Neural cell (in vitro differentiated cells): Measurements from ENCODE around the gene IGFBPL1. TPM values are rescaled to one million over a fixed set of nuclear protein-coding genes. Genes with fewer than 3 reads are reported as not detected.

ENCODE experiments used
- H2AFZ ChIP-seq: fragments of 200-600, 300-800 bp; sonication (generic), shearing (Covaris generic); 2 replicates; pipeline ENCODE4 v1.6.0; 2014; ENCODE audit warnings: low read depth, mild to moderate bottlenecking, antibody characterized with exemption, low read length, moderate library complexity
- H3F3A ChIP-seq: fragments of 200-600 bp; shearing (Covaris generic); 2 replicates; pipeline ENCODE4 v1.6.1; 2016; ENCODE audit warnings: mild to moderate bottlenecking, moderate library complexity, mixed read lengths, antibody characterized with exemption, low read length; ENCODE audit not compliant: insufficient read depth, poor library complexity, severe bottlenecking
- H3K27ac ChIP-seq: fragments of 200-600, 300-800 bp; sonication (generic), shearing (Covaris generic); 2 replicates; pipeline ENCODE4 v1.5.1; 2014; ENCODE audit warnings: mild to moderate bottlenecking, low read length, moderate library complexity
- H3K27me3 ChIP-seq: fragments of 300-800, 200-600 bp; sonication (generic), shearing (Covaris generic); 2 replicates; pipeline ENCODE4 v1.6.0; 2014; ENCODE audit warnings: mild to moderate bottlenecking, low read depth, low read length, moderate library complexity; ENCODE audit not compliant: insufficient read depth
- H3K36me3 ChIP-seq: fragments of 300-800, 200-600 bp; sonication (generic), shearing (Covaris generic); 2 replicates; pipeline ENCODE4 v1.5.1; 2014; ENCODE audit warnings: mild to moderate bottlenecking, antibody characterized with exemption, low read length, moderate library complexity; ENCODE audit not compliant: insufficient read depth
- H3K4me2 ChIP-seq: fragments of 300-800, 200-600 bp; sonication (generic), shearing (Covaris generic); 2 replicates; pipeline ENCODE4 v1.6.0; 2014; ENCODE audit warnings: mild to moderate bottlenecking, low read length
- H3K4me3 ChIP-seq: fragments of 300-800, 200-600 bp; sonication (generic), shearing (Covaris generic); 2 replicates; pipeline ENCODE4 v1.5.1; 2014; ENCODE audit warnings: mild to moderate bottlenecking, low read length, moderate library complexity
- H3K79me2 ChIP-seq: fragments of 200-600 bp; shearing (Covaris generic); replicated peaks from 2 replicates; pipeline ENCODE4 v1.6.0; 2014; ENCODE audit warnings: mild to moderate bottlenecking, low read length, moderate library complexity; ENCODE audit not compliant: insufficient read depth
- H3K9ac ChIP-seq: fragments of 300-800, 200-600 bp; sonication (generic), shearing (Covaris generic); 2 replicates; pipeline ENCODE4 v1.6.1; 2016; ENCODE audit warnings: mild to moderate bottlenecking, low read length, mixed read lengths
- H3K9me2 ChIP-seq: fragments of 200-600 bp; shearing (Covaris generic); 2 replicates; pipeline ENCODE4 v1.6.1; 2016; ENCODE audit warnings: mild to moderate bottlenecking, low read length, mixed read lengths; ENCODE audit not compliant: insufficient read depth
- H3K9me3 ChIP-seq: fragments of 200-600, 300-800 bp; sonication (generic), shearing (Covaris generic); 2 replicates; pipeline ENCODE4 v1.6.1; 2016; ENCODE audit warnings: mild to moderate bottlenecking, mixed run types, low read length, moderate library complexity, mixed read lengths
- H4K20me1 ChIP-seq: fragments of 200-600 bp; shearing (Covaris generic); 2 replicates; pipeline ENCODE4 v1.6.1; 2016; ENCODE audit warnings: mild to moderate bottlenecking, mixed run types; ENCODE audit not compliant: insufficient read depth
- CTCF ChIP-seq: fragments of 450-650 bp; IDR thresholded peaks from 2 replicates; pipeline ENCODE4 v1.5.1; 2014; ENCODE audit warnings: antibody characterized with exemption, mild to moderate bottlenecking, moderate library complexity; ENCODE audit not compliant: poor library complexity, severe bottlenecking
- EP300 ChIP-seq: fragments of 450-650 bp; conservative IDR thresholded peaks from 2 replicates; pipeline ENCODE4 v1.6.1; 2014; ENCODE audit warnings: antibody characterized with exemption, mild to moderate bottlenecking, moderate library complexity; ENCODE audit not compliant: poor library complexity, severe bottlenecking
- EZH2 ChIP-seq: fragments of 200-600, 300-800 bp; shearing (Covaris generic), sonication (generic); IDR thresholded peaks from 2 replicates; pipeline ENCODE4 v1.6.1; 2014; ENCODE audit warnings: antibody characterized with exemption, low read length, borderline replicate concordance, mild to moderate bottlenecking; ENCODE audit not compliant: insufficient read depth, poor library complexity, severe bottlenecking
- MXI1 ChIP-seq: fragments of 450-650 bp; conservative IDR thresholded peaks from 2 replicates; pipeline ENCODE4 v1.6.1; 2014; ENCODE audit warnings: antibody characterized with exemption, mild to moderate bottlenecking; ENCODE audit not compliant: poor library complexity, severe bottlenecking
- POLR2AphosphoS5 ChIP-seq: IDR thresholded peaks from 2 replicates; pipeline ENCODE4 v1.6.1; 2012
- RAD21 ChIP-seq: fragments of 450-650 bp; conservative IDR thresholded peaks from 2 replicates; pipeline ENCODE4 v1.6.1; 2014; ENCODE audit warnings: antibody characterized with exemption, mild to moderate bottlenecking, moderate library complexity
- REST ChIP-seq: IDR thresholded peaks from 2 replicates; pipeline ENCODE4 v1.6.1; 2012; ENCODE audit warnings: borderline replicate concordance
- SMC3 ChIP-seq: fragments of 450-650 bp; conservative IDR thresholded peaks from 2 replicates; pipeline ENCODE4 v1.6.1; 2014; ENCODE audit warnings: antibody characterized with exemption, mild to moderate bottlenecking, moderate library complexity; ENCODE audit not compliant: poor library complexity
- TAF1 ChIP-seq: IDR thresholded peaks from 2 replicates; pipeline ENCODE4 v1.6.1; 2012; ENCODE audit warnings: low read depth
- polyA plus RNA-seq: library from polyadenylated mRNA; depleted of rRNA; stranded (reverse); fragments of >200 nt; gene quantifications from 2 replicates; pipeline ENCODE4 v1.2.3, GENCODE V29; 2014

IGFBPL1 gene
- polyA plus RNA-seq, 1 donor from 2014 or later, result 372 TPM

- Histone ChIP-seq H3K4me3 (no peak overlapping the region), H3K79me2 (no peaks in the 10 kb centered on the region), H2AFZ (no peak overlapping the region), H3K4me2 (no peak overlapping the region), H3K9me2 (no peaks in the 10 kb centered on the region), H3K27me3 (no peaks in the 10 kb centered on the region), H3K27ac (no peak overlapping the region), H3F3A (peaks cover 10% of the 10 kb centered on the region), H3K9ac (no peak overlapping the region), H3K9me3 (no peaks in the 10 kb centered on the region), H3K36me3 (no peaks in the 10 kb centered on the region), H4K20me1 (no peaks in the 10 kb centered on the region)
- TF ChIP-seq RAD21 (no peak), EP300 (no peak), POLR2AphosphoS5 (no peak), CTCF (no peak), SMC3 (no peak), TAF1 (no peak), REST (no peak), EZH2 (no peak), MXI1 (no peak)
These were observed 67.4 kb downstream of the IGFBPL1 start for GRCh38 chr9:38356851-38357250.

Other genes with a start within 250 kb of the IGFBPL1 start
- gene ALDH1B1, start 31.8 kb downstream of the IGFBPL1 start, polyA plus RNA-seq, result 5.8 and 6.6 TPM in 2 replicates
- gene ANKRD18A, start 196.1 kb upstream of the IGFBPL1 start, polyA plus RNA-seq, result 0.45 TPM in 1 of 2 replicates, not detected in the other